Activated CD8-positive, alpha-beta T cell treated with anti-CD3 and anti-CD28 coated beads for 36 hours (primary cell): ENCODE measurements around the gene TCF7L2. TPM values are rescaled to one million over a fixed set of nuclear protein-coding genes. Genes with fewer than 3 reads are reported as not detected.

ENCODE experiments used
- ATAC-seq: fragments of 200-7000 bp; cut with Tn5 transposase; one replicate; pipeline ENCODE4 v1.10.0; 2021; ENCODE audit warnings: mild to moderate bottlenecking, moderate library complexity
- CTCF ChIA-PET: fragments of 350-600 bp; sonication (Branson Sonifier 250); formaldehyde crosslinking; loops from one replicate; lab custom pipeline; 2021; ENCODE audit warnings: antibody characterized with exemption; lab: Charles Lee
- POLR2A ChIA-PET: fragments of 350-600 bp; sonication (Branson Sonifier 250); formaldehyde crosslinking; loops from one replicate; lab custom pipeline; 2021; ENCODE audit warnings: antibody characterized with exemption; lab: Charles Lee
- DNase-seq: peaks from one replicate; pipeline ENCODE4 v3.0.0-alpha.2; 2020
- H3K27ac Mint-ChIP-seq: one replicate; pipeline ENCODE4 v1.8.0; 2021; ENCODE audit warnings: mild to moderate bottlenecking, mixed read lengths
- H3K27me3 Mint-ChIP-seq: one replicate; pipeline ENCODE4 v1.8.0; 2021; ENCODE audit warnings: mixed read lengths
- H3K36me3 Mint-ChIP-seq: one replicate; pipeline ENCODE4 v1.8.0; 2021; ENCODE audit warnings: low read depth, mixed read lengths
- H3K4me1 Mint-ChIP-seq: one replicate; pipeline ENCODE4 v1.8.0; 2021; ENCODE audit warnings: low read depth, mixed read lengths
- H3K4me3 Mint-ChIP-seq: one replicate; pipeline ENCODE4 v1.8.0; 2021; ENCODE audit warnings: mild to moderate bottlenecking, moderate library complexity, mixed read lengths
- H3K9me3 Mint-ChIP-seq: one replicate; pipeline ENCODE4 v1.8.0; 2021; ENCODE audit warnings: mixed read lengths
- intact Hi-C: fragments of 100-400 bp; cut with micrococcal nuclease; formaldehyde crosslinking; loops from one replicate; pipeline ENCODE4 v1.10.0; 2022
- total RNA-seq, 2 experiments: library from RNA; stranded (reverse); gene quantifications; one replicate each; pipeline ENCODE4 v1.2.3, GENCODE V29; 2021
- TF ChIP-seq, protein P1 (sequence below): fragments of 200-600 bp; IDR thresholded peaks from one replicate; pipeline ENCODE4 v1.8.0; 2022; ENCODE audit warnings: antibody characterized with exemption, mild to moderate bottlenecking

Gene TCF7L2
- total RNA-seq, 2 experiments from 2014 or later: 1.5 to 1.6 TPM

DNA sequence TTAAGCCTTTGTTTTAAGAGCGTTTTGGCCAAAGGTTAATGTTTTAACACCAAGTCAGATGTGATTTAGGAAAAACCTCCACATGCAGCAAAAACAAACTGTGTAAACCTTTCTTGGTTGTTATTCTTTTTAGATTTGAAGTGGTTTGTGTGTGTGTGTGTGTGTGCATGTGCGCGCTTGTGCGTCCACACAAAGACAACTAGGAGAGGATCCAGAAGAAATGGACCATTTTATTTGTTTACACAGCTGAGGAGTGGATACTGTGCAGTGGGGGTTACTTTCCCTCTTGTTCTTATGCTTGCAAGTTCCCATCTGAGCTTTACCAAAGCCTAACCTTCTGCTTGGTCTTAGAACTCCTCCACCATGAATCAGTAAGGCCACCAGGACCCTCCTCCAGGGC is 20.0 kb downstream of the TCF7L2 start:
- Mint-ChIP-seq H3K4me1 (no peaks in the 10 kb centered on the region), H3K27me3 (peaks cover 15% of the 10 kb centered on the region), H3K27ac (no peak overlapping the region), H3K4me3 (no peak overlapping the region), H3K36me3 (peaks cover 2% of the 10 kb centered on the region), H3K9me3 (no peaks in the 10 kb centered on the region)
- CTCF ChIA-PET: no interaction called here
- no peak for DNase-seq
- no peak for ATAC-seq
- intact Hi-C loops: no loop called here
- TF ChIP-seq, protein P1, sequence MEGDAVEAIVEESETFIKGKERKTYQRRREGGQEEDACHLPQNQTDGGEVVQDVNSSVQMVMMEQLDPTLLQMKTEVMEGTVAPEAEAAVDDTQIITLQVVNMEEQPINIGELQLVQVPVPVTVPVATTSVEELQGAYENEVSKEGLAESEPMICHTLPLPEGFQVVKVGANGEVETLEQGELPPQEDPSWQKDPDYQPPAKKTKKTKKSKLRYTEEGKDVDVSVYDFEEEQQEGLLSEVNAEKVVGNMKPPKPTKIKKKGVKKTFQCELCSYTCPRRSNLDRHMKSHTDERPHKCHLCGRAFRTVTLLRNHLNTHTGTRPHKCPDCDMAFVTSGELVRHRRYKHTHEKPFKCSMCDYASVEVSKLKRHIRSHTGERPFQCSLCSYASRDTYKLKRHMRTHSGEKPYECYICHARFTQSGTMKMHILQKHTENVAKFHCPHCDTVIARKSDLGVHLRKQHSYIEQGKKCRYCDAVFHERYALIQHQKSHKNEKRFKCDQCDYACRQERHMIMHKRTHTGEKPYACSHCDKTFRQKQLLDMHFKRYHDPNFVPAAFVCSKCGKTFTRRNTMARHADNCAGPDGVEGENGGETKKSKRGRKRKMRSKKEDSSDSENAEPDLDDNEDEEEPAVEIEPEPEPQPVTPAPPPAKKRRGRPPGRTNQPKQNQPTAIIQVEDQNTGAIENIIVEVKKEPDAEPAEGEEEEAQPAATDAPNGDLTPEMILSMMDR: no peak
- POLR2A ChIA-PET: no interaction called here

DNA sequence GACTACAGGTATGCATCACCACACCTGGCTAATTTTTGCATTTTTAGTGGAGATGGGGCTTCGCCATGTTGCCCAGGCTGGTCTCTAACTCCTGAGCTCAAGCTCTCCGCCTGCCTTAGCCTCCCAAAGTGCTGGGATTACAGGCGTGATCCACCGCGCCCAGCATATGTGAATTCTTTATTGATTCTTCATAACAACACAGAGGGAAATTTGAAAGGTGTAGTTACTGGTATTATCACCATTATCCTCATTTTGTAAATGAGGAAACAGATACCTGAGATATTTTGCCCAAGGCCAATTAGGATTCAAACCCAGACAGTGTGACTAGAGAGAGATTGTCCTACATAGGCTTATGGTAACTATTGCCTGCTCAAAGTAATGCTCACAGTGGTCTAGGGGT is 22.6 kb downstream of the TCF7L2 start:
- TF ChIP-seq, protein P1: no peak
- no peak overlapping the region for H3K4me3 Mint-ChIP-seq
- peaks cover 5% of the 10 kb centered on the region for H3K36me3 Mint-ChIP-seq
- peaks cover 28% of the 10 kb centered on the region for H3K27me3 Mint-ChIP-seq
- intact Hi-C loops: no loop called here
- no peaks in the 10 kb centered on the region for H3K4me1 Mint-ChIP-seq
- no peak overlapping the region for H3K27ac Mint-ChIP-seq
- DNase-seq (no peak), ATAC-seq (no peak)
- CTCF ChIA-PET: no interaction called here
- no peaks in the 10 kb centered on the region for H3K9me3 Mint-ChIP-seq
- POLR2A ChIA-PET: no interaction called here

DNA sequence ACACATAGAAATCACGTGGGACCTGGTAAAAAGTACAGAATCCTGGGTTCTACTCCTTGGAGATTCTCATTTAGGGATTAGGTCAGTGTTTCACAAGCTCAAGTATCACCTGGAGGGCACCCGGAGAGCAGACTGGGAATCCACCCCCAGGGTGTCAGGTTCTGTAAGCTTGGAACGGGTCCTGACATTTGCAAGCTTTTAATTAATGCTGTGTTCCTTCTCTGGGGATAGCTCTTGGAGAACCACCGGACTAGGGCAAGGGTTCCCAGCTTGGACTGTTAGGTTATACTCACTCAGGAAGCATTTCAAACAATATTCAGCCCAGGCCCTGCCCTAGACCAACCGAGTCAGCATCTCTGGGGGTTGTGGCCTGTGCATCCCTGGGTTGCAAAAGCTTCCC is 23.0 kb downstream of the TCF7L2 start:
- DNase-seq (no peak), ATAC-seq (no peak)
- ChIA-PET CTCF (no interaction called here), POLR2A (no interaction called here)
- no peaks in the 10 kb centered on the region for H3K9me3 Mint-ChIP-seq
- H3K4me1 Mint-ChIP-seq: no peaks in the 10 kb centered on the region
- H3K4me3 Mint-ChIP-seq: no peak overlapping the region
- peaks cover 5% of the 10 kb centered on the region for H3K36me3 Mint-ChIP-seq
- intact Hi-C loops: no loop called here
- TF ChIP-seq, protein P1: no peak
- H3K27me3 Mint-ChIP-seq: peaks cover 31% of the 10 kb centered on the region
- no peak overlapping the region for H3K27ac Mint-ChIP-seq

DNA sequence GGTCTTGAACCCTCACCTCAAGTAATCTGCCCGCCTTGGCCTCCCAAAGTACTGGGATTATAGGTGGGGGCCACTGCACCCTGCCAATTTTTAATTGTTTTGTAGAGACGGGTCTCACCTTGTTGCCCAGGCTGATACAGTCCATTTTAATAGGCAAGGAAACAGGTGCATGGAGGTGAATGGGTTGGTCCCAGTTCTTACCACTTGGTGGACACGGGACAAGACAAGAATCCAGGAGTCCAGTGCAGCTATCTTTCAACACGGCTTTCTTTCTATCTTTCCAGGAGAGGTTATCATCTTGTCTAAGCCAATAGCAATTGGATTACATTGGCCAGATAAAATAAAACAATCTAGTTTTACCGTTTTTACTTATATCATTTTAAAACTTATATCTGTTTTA is 23.8 kb downstream of the TCF7L2 start:
- peaks cover 34% of the 10 kb centered on the region for H3K27me3 Mint-ChIP-seq
- no peak for DNase-seq
- H3K4me1 Mint-ChIP-seq: no peaks in the 10 kb centered on the region

DNA sequence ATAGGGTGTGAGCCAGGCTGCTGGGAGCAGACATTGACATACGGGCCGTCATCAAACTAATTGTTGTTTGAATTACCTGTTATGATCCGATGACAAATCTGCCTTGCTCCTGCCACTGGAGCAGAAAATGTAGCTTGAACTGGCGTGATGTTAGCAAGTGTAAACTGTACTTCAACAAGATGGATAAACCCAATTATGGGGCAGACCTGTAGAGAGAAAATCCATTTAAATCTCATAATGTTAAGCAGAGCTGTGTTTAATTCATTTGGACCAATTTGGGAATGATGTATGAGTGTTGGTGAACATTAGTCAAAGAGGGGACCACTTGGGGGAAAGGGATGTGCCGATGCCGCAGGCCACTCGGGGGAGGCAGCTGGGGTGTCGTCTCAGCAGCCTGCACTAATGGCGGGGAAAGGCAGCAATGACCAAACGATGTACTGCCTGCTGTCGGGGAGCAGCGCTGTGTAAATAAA is 27.4 kb downstream of the TCF7L2 start:
- Mint-ChIP-seq H3K9me3 (no peaks in the 10 kb centered on the region), H3K4me3 (no peak overlapping the region), H3K27ac (no peak overlapping the region), H3K36me3 (peaks cover 3% of the 10 kb centered on the region), H3K27me3 (peaks cover 45% of the 10 kb centered on the region), H3K4me1 (peaks cover 14% of the 10 kb centered on the region)
- intact Hi-C loops: no loop called here
- ChIA-PET POLR2A (no interaction called here), CTCF (no interaction called here)
- TF ChIP-seq, protein P1: no peak
- DNase-seq (no peak), ATAC-seq (no peak)

More for the DNA sequence above, 23.8 kb downstream of the TCF7L2 start:
- peaks cover 5% of the 10 kb centered on the region for H3K36me3 Mint-ChIP-seq
- H3K9me3 Mint-ChIP-seq: no peaks in the 10 kb centered on the region
- CTCF ChIA-PET: no interaction called here
- POLR2A ChIA-PET: no interaction called here
- TF ChIP-seq, protein P1: no peak
- intact Hi-C loops: no loop called here
- H3K4me3 Mint-ChIP-seq: no peak overlapping the region
- H3K27ac Mint-ChIP-seq: no peak overlapping the region
- no peak for ATAC-seq
